OCI-LY7 (cell line): Measurements from ENCODE around the gene PRKN.

Experiments used
- EZH2phosphoT487 ChIP-seq: fragments of 200-600 bp; sonication (generic); IDR thresholded peaks from 2 replicates; pipeline ENCODE4 v1.6.1; 2018; ENCODE audit warnings: low read depth, borderline replicate concordance, mild to moderate bottlenecking, mixed run types, antibody characterized with exemption, low read length, moderate library complexity, mixed read lengths
- TF ChIP-seq, protein P1 (sequence below): fragments of 200-600 bp; sonication (generic); conservative IDR thresholded peaks from 2 replicates; pipeline ENCODE4 v1.5.1; 2014; ENCODE audit warnings: mild to moderate bottlenecking, antibody characterized with exemption, low read length, moderate library complexity, mixed read lengths

DNA sequence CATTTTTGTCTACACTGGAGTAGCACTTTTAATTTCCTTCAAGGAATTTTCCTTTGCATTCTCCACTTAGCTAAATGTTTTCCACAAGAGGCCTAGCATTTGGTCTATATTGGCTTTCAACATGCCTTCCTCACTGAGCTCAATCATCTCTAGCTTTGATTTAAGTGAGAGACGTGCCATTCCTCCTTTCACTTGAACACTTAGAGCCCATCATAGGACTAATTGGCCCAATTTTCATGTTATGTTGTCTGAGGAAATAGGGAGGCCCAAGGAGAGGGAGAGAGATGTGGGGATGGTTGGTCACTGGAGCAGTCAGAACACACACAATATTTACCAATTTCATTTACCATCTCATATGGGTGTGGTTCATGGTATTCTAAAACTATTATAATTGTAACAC, 645.0 kb downstream of the PRKN start:
- TF ChIP-seq, protein P1, sequence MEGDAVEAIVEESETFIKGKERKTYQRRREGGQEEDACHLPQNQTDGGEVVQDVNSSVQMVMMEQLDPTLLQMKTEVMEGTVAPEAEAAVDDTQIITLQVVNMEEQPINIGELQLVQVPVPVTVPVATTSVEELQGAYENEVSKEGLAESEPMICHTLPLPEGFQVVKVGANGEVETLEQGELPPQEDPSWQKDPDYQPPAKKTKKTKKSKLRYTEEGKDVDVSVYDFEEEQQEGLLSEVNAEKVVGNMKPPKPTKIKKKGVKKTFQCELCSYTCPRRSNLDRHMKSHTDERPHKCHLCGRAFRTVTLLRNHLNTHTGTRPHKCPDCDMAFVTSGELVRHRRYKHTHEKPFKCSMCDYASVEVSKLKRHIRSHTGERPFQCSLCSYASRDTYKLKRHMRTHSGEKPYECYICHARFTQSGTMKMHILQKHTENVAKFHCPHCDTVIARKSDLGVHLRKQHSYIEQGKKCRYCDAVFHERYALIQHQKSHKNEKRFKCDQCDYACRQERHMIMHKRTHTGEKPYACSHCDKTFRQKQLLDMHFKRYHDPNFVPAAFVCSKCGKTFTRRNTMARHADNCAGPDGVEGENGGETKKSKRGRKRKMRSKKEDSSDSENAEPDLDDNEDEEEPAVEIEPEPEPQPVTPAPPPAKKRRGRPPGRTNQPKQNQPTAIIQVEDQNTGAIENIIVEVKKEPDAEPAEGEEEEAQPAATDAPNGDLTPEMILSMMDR, result no peak
- TF ChIP-seq EZH2phosphoT487, result no peak
